ENCODE data around the gene CKAP2L. TPM values are rescaled to one million over a fixed set of nuclear protein-coding genes. Genes with fewer than 3 reads are reported as not detected.
A peak's percentile ranks its signal among the peaks of the same experiment; 100 is the strongest.

The CKAP2L gene
- total RNA-seq, 4 donors from 2014 or later, result 4.3 to 14.4 (median 6.7) TPM

GRCh38 chr2:112773556-112773955, 9.1 kb upstream of the CKAP2L start:
- TF ChIP-seq CTCF (IDR thresholded peaks at IDR 0.05), result no peak
- no peak for TF ChIP-seq POLR2A (IDR thresholded peaks at IDR 0.05)
- intact Hi-C loops (cut with DNase I), result no loop called here
- Histone ChIP-seq H3K27ac (no peak overlapping the region), H3K36me3 (no peaks in the 10 kb centered on the region), H3K9me3 (no peaks in the 10 kb centered on the region), H3K4me3 (no peak overlapping the region), H3K27me3 (no peaks in the 10 kb centered on the region), H3K4me1 (peaks cover 0 to 3% (median 0%) of the 10 kb centered on the region in 3 donors)
- WGBS, 2 donors, result 80 to 89% methylated on average over 2 of the region's 2 CpGs
- no peak for DNase-seq

- Histone ChIP-seq H3K36me3 (no peaks in the 10 kb centered on the region), H3K4me3 (no peak overlapping the region), H3K27ac (no peak overlapping the region), H3K27me3 (no peaks in the 10 kb centered on the region), H3K4me1 (peaks cover 0 to 7% (median 0%) of the 10 kb centered on the region in 3 donors), H3K9me3 (no peaks in the 10 kb centered on the region)
- no peak for DNase-seq
- WGBS, 2 donors, result 67 to 88% methylated on average over 2 of the region's 2 CpGs
- TF ChIP-seq POLR2A (IDR thresholded peaks at IDR 0.05) (no peak), CTCF (IDR thresholded peaks at IDR 0.05) (no peak)
- intact Hi-C loops (cut with DNase I), result no loop called here
Measured at GRCh38 chr2:112772911-112773475, 8.6 kb upstream of the CKAP2L start.

- Histone ChIP-seq H3K27ac (no peak overlapping the region), H3K9me3 (no peaks in the 10 kb centered on the region), H3K27me3 (no peaks in the 10 kb centered on the region), H3K4me3 (no peak overlapping the region), H3K4me1 (peaks cover 0 to 13% (median 0%) of the 10 kb centered on the region in 3 donors), H3K36me3 (no peaks in the 10 kb centered on the region)
- intact Hi-C loops (cut with DNase I), result no loop called here
- no peak for DNase-seq
- TF ChIP-seq POLR2A (IDR thresholded peaks at IDR 0.05) (no peak), CTCF (IDR thresholded peaks at IDR 0.05) (no peak)
- WGBS, 2 donors, result 64 to 74% methylated on average over 4 of the region's 4 CpGs
Measured at GRCh38 chr2:112772322-112772721, 7.9 kb upstream of the CKAP2L start.

- intact Hi-C loops (cut with DNase I), result no loop called here
- H3K27ac ChIP-seq, result peak overlapping the region in 2 of 4 donors; percentile 61 to 67
- H3K4me1 ChIP-seq, result peaks cover 6 to 33% (median 12%) of the 10 kb centered on the region in 3 donors
- H3K4me3 ChIP-seq, result no peak overlapping the region
- H3K9me3 ChIP-seq, result no peaks in the 10 kb centered on the region
- no peak for DNase-seq
- WGBS, 2 donors, result 43 to 52% methylated on average over 1 of the region's 1 CpG
- TF ChIP-seq POLR2A (IDR thresholded peaks at IDR 0.05) (no peak), CTCF (IDR thresholded peaks at IDR 0.05) (peak in 3 of 6 experiments; percentile 19 to 41 (median 27))
- H3K36me3 ChIP-seq, result no peaks in the 10 kb centered on the region
- H3K27me3 ChIP-seq, result no peaks in the 10 kb centered on the region
Measured at GRCh38 chr2:112768432-112768831, 4.0 kb upstream of the CKAP2L start.

- DNase-seq, result no peak
- Histone ChIP-seq H3K9me3 (no peaks in the 10 kb centered on the region), H3K4me1 (peaks cover 6 to 39% (median 12%) of the 10 kb centered on the region in 3 donors), H3K4me3 (peak overlapping the region in 3 of 4 donors; percentile 12 to 31 (median 19)), H3K27me3 (no peaks in the 10 kb centered on the region), H3K27ac (peak overlapping the region in 2 of 4 donors; percentile 61 to 67), H3K36me3 (no peaks in the 10 kb centered on the region)
- intact Hi-C loops (cut with DNase I), result no loop called here
- TF ChIP-seq CTCF (IDR thresholded peaks at IDR 0.05) (no peak), POLR2A (IDR thresholded peaks at IDR 0.05) (no peak)
- 46 to 60% methylated on average over 5 to 6 of the region's 6 CpGs for WGBS, 2 donors
Measured at GRCh38 chr2:112767693-112768330, 3.4 kb upstream of the CKAP2L start.
